Measurements from ENCODE around the gene LLGL1. TPM values are rescaled to one million over a fixed set of nuclear protein-coding genes. Genes with fewer than 3 reads are reported as not detected.

Gene LLGL1
- total RNA-seq, 1 experiment from 2014 or later, result 30.2 TPM

- Histone ChIP-seq H3K9me3 (ENCODE audit: low read depth, low read length, poor library complexity, severe bottlenecking) (no peaks in the 10 kb centered on the region), H3K27ac (ENCODE audit: low read depth, low read length, poor library complexity, severe bottlenecking) (no peak overlapping the region), H3K4me3 (ENCODE audit: low read depth, low read length, poor library complexity, severe bottlenecking) (no peak overlapping the region), H3K36me3 (ENCODE audit: insufficient read depth, low read length, poor library complexity, severe bottlenecking) (peaks cover 18% of the 10 kb centered on the region), H3K4me1 (ENCODE audit: insufficient read depth, low read length, poor library complexity, severe bottlenecking) (no peaks in the 10 kb centered on the region), H3K27me3 (replicated peaks; ENCODE audit: insufficient read depth, low read depth, low read length, poor library complexity) (no peaks in the 10 kb centered on the region)
- CTCF ChIA-PET, result no interaction called here
- DNase-seq (ENCODE audit: low spot score), result no peak
- POLR2A ChIA-PET (ENCODE audit: low non-redundant PET), result no interaction called here
- intact Hi-C loops (cut with micrococcal nuclease; ENCODE audit: unreplicated experiment), result no loop called here
- no TSS peak for BruUV-seq (replicated peaks)
- TF ChIP-seq, protein P1, sequence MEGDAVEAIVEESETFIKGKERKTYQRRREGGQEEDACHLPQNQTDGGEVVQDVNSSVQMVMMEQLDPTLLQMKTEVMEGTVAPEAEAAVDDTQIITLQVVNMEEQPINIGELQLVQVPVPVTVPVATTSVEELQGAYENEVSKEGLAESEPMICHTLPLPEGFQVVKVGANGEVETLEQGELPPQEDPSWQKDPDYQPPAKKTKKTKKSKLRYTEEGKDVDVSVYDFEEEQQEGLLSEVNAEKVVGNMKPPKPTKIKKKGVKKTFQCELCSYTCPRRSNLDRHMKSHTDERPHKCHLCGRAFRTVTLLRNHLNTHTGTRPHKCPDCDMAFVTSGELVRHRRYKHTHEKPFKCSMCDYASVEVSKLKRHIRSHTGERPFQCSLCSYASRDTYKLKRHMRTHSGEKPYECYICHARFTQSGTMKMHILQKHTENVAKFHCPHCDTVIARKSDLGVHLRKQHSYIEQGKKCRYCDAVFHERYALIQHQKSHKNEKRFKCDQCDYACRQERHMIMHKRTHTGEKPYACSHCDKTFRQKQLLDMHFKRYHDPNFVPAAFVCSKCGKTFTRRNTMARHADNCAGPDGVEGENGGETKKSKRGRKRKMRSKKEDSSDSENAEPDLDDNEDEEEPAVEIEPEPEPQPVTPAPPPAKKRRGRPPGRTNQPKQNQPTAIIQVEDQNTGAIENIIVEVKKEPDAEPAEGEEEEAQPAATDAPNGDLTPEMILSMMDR (conservative IDR thresholded peaks at IDR 0.05; ENCODE audit: low read depth, low read length), result no peak
- no peak for TF ChIP-seq EZH2 (IDR thresholded peaks at IDR 0.05; ENCODE audit: borderline replicate concordance, low read depth, low read length, poor library complexity, severe bottlenecking)
Measured at GRCh38 chr17:18267366-18267765, 41.9 kb downstream of the LLGL1 start.

DNA sequence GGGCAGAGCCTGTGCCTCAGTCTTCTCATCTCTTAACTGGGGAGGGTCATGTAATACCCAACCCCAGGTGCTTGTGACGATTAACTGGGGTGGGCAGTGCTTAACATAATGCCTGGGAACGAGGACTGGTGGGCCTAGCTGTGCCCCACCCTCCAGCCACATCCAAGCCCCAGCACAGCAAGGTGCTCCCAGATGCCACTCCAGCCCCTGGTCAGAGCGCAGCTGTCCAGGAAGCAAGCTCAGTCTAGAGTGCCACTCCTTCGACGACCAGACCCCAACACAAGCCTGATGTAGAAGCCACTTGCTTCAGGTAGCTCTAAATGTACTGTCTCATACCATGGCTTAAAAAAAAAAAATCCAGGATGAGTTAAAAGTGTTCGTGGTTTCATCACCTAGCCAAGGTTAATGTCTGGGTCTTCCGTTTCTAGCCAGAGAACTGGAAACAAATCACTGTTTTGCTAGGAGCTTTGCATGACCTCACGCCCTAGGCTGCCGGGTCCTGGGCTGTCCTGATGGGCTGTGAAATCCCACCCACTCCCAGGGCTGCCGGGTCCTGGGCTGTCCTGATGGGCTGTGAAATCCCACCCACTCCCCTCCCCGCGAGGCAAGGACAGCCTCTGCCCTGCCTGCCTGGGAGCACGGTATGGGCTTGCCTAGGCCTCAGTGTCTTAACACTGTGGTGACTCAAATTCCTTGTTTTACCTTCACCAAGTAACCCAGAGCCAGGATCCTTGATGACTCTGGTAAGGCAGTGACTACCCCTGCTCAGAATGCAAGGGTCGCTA lies 42.7 kb downstream of the LLGL1 start:
- no peak for DNase-seq (ENCODE audit: low spot score)
- Histone ChIP-seq H3K36me3 (ENCODE audit: insufficient read depth, low read length, poor library complexity, severe bottlenecking) (peaks cover 17% of the 10 kb centered on the region), H3K4me3 (ENCODE audit: low read depth, low read length, poor library complexity, severe bottlenecking) (no peak overlapping the region), H3K4me1 (ENCODE audit: insufficient read depth, low read length, poor library complexity, severe bottlenecking) (no peaks in the 10 kb centered on the region), H3K9me3 (ENCODE audit: low read depth, low read length, poor library complexity, severe bottlenecking) (no peaks in the 10 kb centered on the region), H3K27me3 (replicated peaks; ENCODE audit: insufficient read depth, low read depth, low read length, poor library complexity) (no peaks in the 10 kb centered on the region), H3K27ac (ENCODE audit: low read depth, low read length, poor library complexity, severe bottlenecking) (peak overlapping the region; percentile 39)
- TF ChIP-seq, protein P1 (conservative IDR thresholded peaks at IDR 0.05; ENCODE audit: low read depth, low read length), result no peak
- no peak for TF ChIP-seq EZH2 (IDR thresholded peaks at IDR 0.05; ENCODE audit: borderline replicate concordance, low read depth, low read length, poor library complexity, severe bottlenecking)
- intact Hi-C loops (cut with micrococcal nuclease; ENCODE audit: unreplicated experiment), result no loop called here
- CTCF ChIA-PET, result no interaction called here
- BruUV-seq (replicated peaks), result no TSS peak
- POLR2A ChIA-PET (ENCODE audit: low non-redundant PET), result no interaction called here

- CTCF ChIA-PET, result interaction anchor here (0.5 kb wide), 1 partner anchor 77 kb away, joined by 3 read pairs; no protein-coding TSS in a partner anchor
- Histone ChIP-seq H3K4me3 (ENCODE audit: low read depth, low read length, poor library complexity, severe bottlenecking) (no peak overlapping the region), H3K27me3 (replicated peaks; ENCODE audit: insufficient read depth, low read depth, low read length, poor library complexity) (no peaks in the 10 kb centered on the region), H3K4me1 (ENCODE audit: insufficient read depth, low read length, poor library complexity, severe bottlenecking) (no peaks in the 10 kb centered on the region), H3K9me3 (ENCODE audit: low read depth, low read length, poor library complexity, severe bottlenecking) (no peaks in the 10 kb centered on the region), H3K36me3 (ENCODE audit: insufficient read depth, low read length, poor library complexity, severe bottlenecking) (peaks cover 11% of the 10 kb centered on the region), H3K27ac (ENCODE audit: low read depth, low read length, poor library complexity, severe bottlenecking) (no peak overlapping the region)
- intact Hi-C loops (cut with micrococcal nuclease; ENCODE audit: unreplicated experiment), result no loop called here
- POLR2A ChIA-PET (ENCODE audit: low non-redundant PET), result no interaction called here
- BruUV-seq (replicated peaks), result no TSS peak
- no peak for TF ChIP-seq EZH2 (IDR thresholded peaks at IDR 0.05; ENCODE audit: borderline replicate concordance, low read depth, low read length, poor library complexity, severe bottlenecking)
- TF ChIP-seq, protein P1 (conservative IDR thresholded peaks at IDR 0.05; ENCODE audit: low read depth, low read length), result no peak
- DNase-seq (ENCODE audit: low spot score), result no peak
Measured at GRCh38 chr17:18270046-18270931, 44.9 kb downstream of the LLGL1 start.
